Natural killer cell (primary cell): Measurements from ENCODE around the gene SEC22C. TPM values are rescaled to one million over a fixed set of nuclear protein-coding genes. Genes with fewer than 3 reads are reported as not detected.

Experiments used
- ATAC-seq, 3 donors: fragments of 150-1000 bp in 2 of 3; fragments of 200-7000 bp in 1 of 3; cut with Tn5 transposase; 1 replicate in 1 of 3; 2 replicates in 2 of 3; pipeline ENCODE4 v1.10.0; 2021; ENCODE audit warnings: mild to moderate bottlenecking in 2 of 3, moderate library complexity in 2 of 3
- DNase-seq, 2 donors: peaks; one replicate each; pipeline versions ENCODE4 v3.0.0 to v3.0.0-alpha.2; 2013 to 2021; ENCODE audit warnings: mixed read lengths in 1 of 2
- H3K27ac ChIP-seq: one replicate; pipeline ENCODE4 v1.5.1; 2013; ENCODE audit warnings: mild to moderate bottlenecking, low read length
- H3K27me3 ChIP-seq: one replicate; pipeline ENCODE4 v1.6.1; 2013; ENCODE audit warnings: low read length; ENCODE audit not compliant: control insufficient read depth, insufficient read depth
- H3K36me3 ChIP-seq: one replicate; pipeline ENCODE4 v1.6.1; 2013; ENCODE audit warnings: low read length; ENCODE audit not compliant: control insufficient read depth, insufficient read depth
- H3K4me1 ChIP-seq: one replicate; pipeline ENCODE4 v1.6.1; 2013; ENCODE audit warnings: low read length; ENCODE audit not compliant: control insufficient read depth, insufficient read depth
- H3K4me3 ChIP-seq: one replicate; pipeline ENCODE4 v1.5.1; 2013; ENCODE audit warnings: low read length
- H3K9me3 ChIP-seq: one replicate; pipeline ENCODE4 v1.6.1; 2013; ENCODE audit warnings: low read length; ENCODE audit not compliant: control insufficient read depth, insufficient read depth
- H3K27ac Mint-ChIP-seq, 2 donors: one replicate each; pipeline ENCODE4 v1.8.0; 2022; ENCODE audit warnings: mild to moderate bottlenecking in 2 of 2, mixed read lengths in 2 of 2, moderate library complexity in 1 of 2
- H3K27me3 Mint-ChIP-seq, 2 donors: one replicate each; pipeline ENCODE4 v1.8.0; 2022; ENCODE audit warnings: low read depth in 2 of 2, mixed read lengths in 2 of 2
- H3K36me3 Mint-ChIP-seq: one replicate; pipeline ENCODE4 v1.8.0; 2022; ENCODE audit warnings: mixed read lengths
- H3K4me1 Mint-ChIP-seq, 2 donors: one replicate each; pipeline ENCODE4 v1.8.0; 2022; ENCODE audit warnings: mixed read lengths in 2 of 2
- H3K4me3 Mint-ChIP-seq: one replicate; pipeline ENCODE4 v1.8.0; 2022; ENCODE audit warnings: mild to moderate bottlenecking, moderate library complexity, mixed read lengths
- H3K9me3 Mint-ChIP-seq, 2 donors: one replicate each; pipeline ENCODE4 v1.8.0; 2022; ENCODE audit warnings: mixed read lengths in 2 of 2
- WGBS: methylation state at CpG from one replicate; pipeline ENCODE4 v1.1.7; 2013; ENCODE audit warnings: missing lambda C conversion rate; ENCODE audit not compliant: insufficient coverage; 5-methylcytosine and 5-hydroxymethylcytosine counted together
- intact Hi-C: fragments of 100-400 bp; cut with micrococcal nuclease; formaldehyde crosslinking; loops from one replicate; pipeline ENCODE4 v1.14.2; 2022
- total RNA-seq, 4 donors: library from RNA; stranded (reverse); fragments of 120-200 nt in 1 of 4; gene quantifications; one replicate each; pipeline versions ENCODE4 v1.2.3 to v1.2.4, GENCODE V29; 2013 to 2022
- TF ChIP-seq, protein P1 (sequence below): fragments of 200-600 bp; IDR thresholded peaks from one replicate; pipeline ENCODE4 v1.8.0; 2022; ENCODE audit warnings: antibody characterized with exemption

The SEC22C gene
- total RNA-seq, 3 donors from 2014 or later (not counting 1 experiment from before 2014, with no cell fraction given): 51.3 to 60.4 (median 55.9) TPM

DNA sequence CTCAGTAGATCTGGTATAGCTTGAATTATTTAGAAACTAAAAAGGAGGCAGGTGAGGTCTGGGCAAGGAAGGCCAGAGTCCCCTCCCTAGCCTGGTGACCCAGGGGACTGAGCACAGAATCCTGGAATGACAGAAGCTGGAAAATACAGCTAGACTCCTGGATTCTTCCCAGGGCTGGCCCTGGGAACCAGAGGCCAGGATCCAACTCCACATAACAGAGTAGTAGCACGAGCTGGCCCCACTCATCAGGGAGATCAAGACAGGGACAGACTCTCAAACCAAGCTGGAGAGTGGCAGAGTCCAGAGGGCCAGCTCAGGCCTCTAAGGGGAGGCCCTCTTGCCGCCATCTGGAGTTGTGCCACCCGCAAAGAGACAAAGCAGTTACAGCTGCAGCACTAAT lies 68.6 kb downstream of the SEC22C start:
- intact Hi-C loops: no loop called here
- Histone ChIP-seq H3K9me3 (no peaks in the 10 kb centered on the region), H3K4me3 (no peak overlapping the region), H3K27me3 (no peaks in the 10 kb centered on the region), H3K36me3 (no peaks in the 10 kb centered on the region), H3K4me1 (peaks cover 3% of the 10 kb centered on the region), H3K27ac (no peak overlapping the region)
- TF ChIP-seq, protein P1, sequence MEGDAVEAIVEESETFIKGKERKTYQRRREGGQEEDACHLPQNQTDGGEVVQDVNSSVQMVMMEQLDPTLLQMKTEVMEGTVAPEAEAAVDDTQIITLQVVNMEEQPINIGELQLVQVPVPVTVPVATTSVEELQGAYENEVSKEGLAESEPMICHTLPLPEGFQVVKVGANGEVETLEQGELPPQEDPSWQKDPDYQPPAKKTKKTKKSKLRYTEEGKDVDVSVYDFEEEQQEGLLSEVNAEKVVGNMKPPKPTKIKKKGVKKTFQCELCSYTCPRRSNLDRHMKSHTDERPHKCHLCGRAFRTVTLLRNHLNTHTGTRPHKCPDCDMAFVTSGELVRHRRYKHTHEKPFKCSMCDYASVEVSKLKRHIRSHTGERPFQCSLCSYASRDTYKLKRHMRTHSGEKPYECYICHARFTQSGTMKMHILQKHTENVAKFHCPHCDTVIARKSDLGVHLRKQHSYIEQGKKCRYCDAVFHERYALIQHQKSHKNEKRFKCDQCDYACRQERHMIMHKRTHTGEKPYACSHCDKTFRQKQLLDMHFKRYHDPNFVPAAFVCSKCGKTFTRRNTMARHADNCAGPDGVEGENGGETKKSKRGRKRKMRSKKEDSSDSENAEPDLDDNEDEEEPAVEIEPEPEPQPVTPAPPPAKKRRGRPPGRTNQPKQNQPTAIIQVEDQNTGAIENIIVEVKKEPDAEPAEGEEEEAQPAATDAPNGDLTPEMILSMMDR: no peak
- Mint-ChIP-seq H3K9me3 (no peaks in the 10 kb centered on the region), H3K27ac (no peak overlapping the region), H3K4me1 (no peaks in the 10 kb centered on the region), H3K36me3 (no peaks in the 10 kb centered on the region), H3K27me3 (peaks cover 11 to 18% of the 10 kb centered on the region in 2 donors), H3K4me3 (no peak overlapping the region)
- DNase-seq: no peak
- no peak for ATAC-seq
- WGBS: 92% methylated on average over 3 of the region's 3 CpGs

DNA sequence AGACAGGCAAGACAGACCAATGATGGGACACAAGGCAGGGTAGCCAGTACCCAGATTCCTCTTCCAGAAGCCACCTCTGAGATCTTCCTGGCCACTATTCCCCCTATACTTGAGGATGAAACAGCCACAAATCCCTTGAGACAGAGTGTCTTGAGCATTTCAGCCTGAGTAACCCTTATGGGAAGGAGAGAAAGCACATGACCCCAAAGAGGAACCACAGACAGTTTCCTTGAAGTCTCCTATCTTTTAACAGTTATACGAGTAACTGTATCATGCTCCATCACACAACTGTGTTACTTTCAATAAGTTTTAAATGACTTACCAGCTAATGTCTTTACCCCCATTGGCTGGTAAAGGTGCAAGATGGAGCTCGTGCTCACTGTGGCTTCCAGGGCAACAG lies 70.0 kb downstream of the SEC22C start:
- no peak overlapping the region for H3K4me3 ChIP-seq
- no peaks in the 10 kb centered on the region for H3K27me3 ChIP-seq
- no peak overlapping the region for H3K4me3 Mint-ChIP-seq
- H3K9me3 Mint-ChIP-seq: no peaks in the 10 kb centered on the region
- H3K36me3 ChIP-seq: no peaks in the 10 kb centered on the region
- ATAC-seq (no peak), DNase-seq (no peak)
- TF ChIP-seq, protein P1: no peak
- H3K9me3 ChIP-seq: no peaks in the 10 kb centered on the region
- H3K27ac ChIP-seq: no peak overlapping the region
- 30% methylated on average over 2 of the region's 2 CpGs for WGBS
- intact Hi-C loops: no loop called here
- no peaks in the 10 kb centered on the region for H3K4me1 Mint-ChIP-seq
- H3K4me1 ChIP-seq: peaks cover 3% of the 10 kb centered on the region
- no peaks in the 10 kb centered on the region for H3K36me3 Mint-ChIP-seq
- peaks cover 17 to 29% of the 10 kb centered on the region in 2 donors for H3K27me3 Mint-ChIP-seq
- no peak overlapping the region for H3K27ac Mint-ChIP-seq

DNA sequence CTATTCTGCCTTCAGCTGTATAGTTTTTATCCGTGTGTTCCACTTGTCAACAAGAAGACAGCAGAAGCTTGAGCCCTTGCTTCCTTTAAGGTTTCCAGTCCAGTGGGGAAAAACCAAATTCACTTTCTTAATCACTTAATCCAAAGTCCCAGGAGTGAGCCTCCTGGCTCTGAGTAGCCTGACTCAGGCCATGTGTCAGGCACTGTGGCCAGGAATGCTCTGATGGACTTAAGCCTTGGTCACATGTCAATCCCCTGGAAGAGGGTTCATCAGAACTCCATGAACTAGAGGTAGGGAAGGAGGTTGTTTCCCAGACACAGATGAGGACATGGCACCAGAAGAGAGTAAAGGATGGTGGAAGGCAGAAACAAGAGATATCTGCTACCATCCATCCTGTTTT lies 70.6 kb downstream of the SEC22C start:
- H3K36me3 Mint-ChIP-seq: no peaks in the 10 kb centered on the region
- H3K4me3 Mint-ChIP-seq: no peak overlapping the region
- H3K4me1 ChIP-seq: peaks cover 3% of the 10 kb centered on the region

DNA sequence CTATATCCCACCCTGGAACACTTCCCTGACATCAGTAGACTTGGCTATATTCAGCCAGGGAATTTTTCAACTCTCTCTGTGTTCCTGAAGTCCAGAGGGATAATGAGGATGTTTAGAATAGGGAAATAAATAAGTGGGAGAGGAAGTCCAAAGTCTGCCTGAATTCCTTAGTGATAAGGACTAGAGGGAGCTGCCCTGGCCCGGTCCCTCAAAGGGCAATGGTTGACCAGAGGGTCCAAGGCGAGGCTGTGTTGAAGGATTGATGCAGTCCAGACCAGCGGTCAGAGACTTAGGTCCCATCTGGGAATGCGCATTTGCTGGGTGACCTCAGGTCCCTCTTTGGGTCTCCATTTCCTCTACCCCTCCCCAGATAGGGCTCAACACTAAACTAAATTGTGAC lies 71.4 kb downstream of the SEC22C start:
- no peaks in the 10 kb centered on the region for H3K36me3 ChIP-seq
- no peak overlapping the region for H3K4me3 ChIP-seq
- no peak overlapping the region for H3K27ac ChIP-seq
- Mint-ChIP-seq H3K9me3 (no peaks in the 10 kb centered on the region), H3K27ac (no peak overlapping the region), H3K27me3 (peaks cover 17 to 29% of the 10 kb centered on the region in 2 donors), H3K4me3 (no peak overlapping the region), H3K36me3 (no peaks in the 10 kb centered on the region), H3K4me1 (no peaks in the 10 kb centered on the region)
- WGBS: 95% methylated on average over 4 of the region's 4 CpGs
- H3K27me3 ChIP-seq: no peaks in the 10 kb centered on the region
- H3K4me1 ChIP-seq: peaks cover 3% of the 10 kb centered on the region
- TF ChIP-seq, protein P1: no peak
- DNase-seq (no peak), ATAC-seq (no peak)
- no peaks in the 10 kb centered on the region for H3K9me3 ChIP-seq
- intact Hi-C loops: no loop called here

More for the DNA sequence above, 70.6 kb downstream of the SEC22C start:
- TF ChIP-seq, protein P1: no peak
- no peak for ATAC-seq
- no peak overlapping the region for H3K4me3 ChIP-seq
- intact Hi-C loops: no loop called here
- no peak overlapping the region for H3K27ac ChIP-seq
- 96% methylated on average over 1 of the region's 1 CpG for WGBS
- no peaks in the 10 kb centered on the region for H3K9me3 ChIP-seq
- no peaks in the 10 kb centered on the region for H3K36me3 ChIP-seq
- no peaks in the 10 kb centered on the region for H3K27me3 ChIP-seq
- Mint-ChIP-seq H3K4me1 (no peaks in the 10 kb centered on the region), H3K9me3 (no peaks in the 10 kb centered on the region), H3K27ac (no peak overlapping the region), H3K27me3 (peaks cover 17 to 29% of the 10 kb centered on the region in 2 donors)
- no peak for DNase-seq
